Suprapubic skin (tissue), 3 donors: ENCODE data around the gene HYI.

Experiments used
- CTCF ChIP-seq, 2 donors: fragments of 200-600 bp in 1 of 2; fragments of 450-650 bp in 1 of 2; sonication (generic) in 1 of 2; IDR thresholded peaks; one replicate each; pipeline ENCODE4 v1.5.1; 2016 to 2019; ENCODE audit warnings: antibody characterized with exemption in 2 of 2, mild to moderate bottlenecking in 1 of 2, moderate library complexity in 1 of 2
- POLR2AphosphoS5 ChIP-seq, 3 donors: sonication (generic); formaldehyde crosslinking; IDR thresholded peaks; one replicate each; pipeline ENCODE4 v1.6.1; 2017; ENCODE audit warnings: antibody characterized with exemption in 3 of 3

- no peak for TF ChIP-seq CTCF (IDR thresholded peaks at IDR 0.05)
- no peak for TF ChIP-seq POLR2AphosphoS5 (IDR thresholded peaks at IDR 0.05)
Observed at GRCh38 chr1:43441894-43442637, 11.7 kb downstream of the HYI start.
